Activated CD8-positive, alpha-beta memory T cell treated with anti-CD3 and anti-CD28 coated beads, Interleukin-2, amount 50 U/mL, for 24 hours (primary cell): ENCODE data around the gene SLC32A1.

Experiments
- DNase-seq: peaks from one replicate; pipeline ENCODE4 v3.0.0-alpha.2; 2020; ENCODE audit errors: extremely low read depth

SLC32A1 gene

DNA sequence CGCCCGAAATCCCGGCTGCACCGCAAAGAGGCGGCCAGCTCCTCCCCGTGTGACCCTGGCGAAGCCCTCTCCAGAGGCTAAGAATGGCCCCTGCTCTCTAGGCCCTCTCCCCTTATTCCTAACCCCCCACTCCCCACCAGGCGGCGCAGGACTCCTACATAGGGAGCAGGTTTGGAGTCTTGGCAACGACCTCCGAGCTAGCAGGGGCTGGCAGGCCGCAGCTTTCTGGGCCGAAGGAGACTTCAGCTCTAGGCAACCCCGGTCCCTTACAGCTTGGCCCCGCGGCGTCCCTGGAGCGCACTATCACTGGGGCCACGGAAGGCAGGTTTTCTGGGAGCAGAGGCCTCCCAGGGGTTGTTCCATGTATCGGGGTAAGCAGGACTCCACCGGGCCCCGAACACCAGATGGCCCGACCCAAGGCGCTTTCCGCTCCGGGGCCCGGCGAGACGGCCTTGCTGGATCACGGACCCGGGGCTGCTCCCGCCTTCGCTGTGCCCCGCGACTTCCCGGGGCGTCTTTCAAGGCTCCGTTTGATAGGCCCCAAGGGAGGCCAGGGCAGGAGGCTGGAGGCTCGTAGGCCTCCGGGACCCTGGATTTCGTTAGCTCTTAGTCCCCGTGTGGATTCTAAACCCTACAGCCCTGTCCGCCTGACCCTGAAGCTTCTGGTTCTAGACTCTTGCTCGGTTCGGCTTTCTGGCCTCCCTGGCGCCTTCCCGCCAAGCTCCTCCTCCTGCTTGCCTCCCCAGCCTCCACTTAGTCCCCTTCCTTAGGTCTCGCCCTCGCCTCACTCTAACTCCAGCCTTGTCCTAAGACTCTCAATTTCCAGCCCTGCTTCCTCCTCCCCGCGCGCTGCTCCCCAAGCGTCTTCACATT is 1.9 kb downstream of the SLC32A1 start:
- no peak for DNase-seq

DNA sequence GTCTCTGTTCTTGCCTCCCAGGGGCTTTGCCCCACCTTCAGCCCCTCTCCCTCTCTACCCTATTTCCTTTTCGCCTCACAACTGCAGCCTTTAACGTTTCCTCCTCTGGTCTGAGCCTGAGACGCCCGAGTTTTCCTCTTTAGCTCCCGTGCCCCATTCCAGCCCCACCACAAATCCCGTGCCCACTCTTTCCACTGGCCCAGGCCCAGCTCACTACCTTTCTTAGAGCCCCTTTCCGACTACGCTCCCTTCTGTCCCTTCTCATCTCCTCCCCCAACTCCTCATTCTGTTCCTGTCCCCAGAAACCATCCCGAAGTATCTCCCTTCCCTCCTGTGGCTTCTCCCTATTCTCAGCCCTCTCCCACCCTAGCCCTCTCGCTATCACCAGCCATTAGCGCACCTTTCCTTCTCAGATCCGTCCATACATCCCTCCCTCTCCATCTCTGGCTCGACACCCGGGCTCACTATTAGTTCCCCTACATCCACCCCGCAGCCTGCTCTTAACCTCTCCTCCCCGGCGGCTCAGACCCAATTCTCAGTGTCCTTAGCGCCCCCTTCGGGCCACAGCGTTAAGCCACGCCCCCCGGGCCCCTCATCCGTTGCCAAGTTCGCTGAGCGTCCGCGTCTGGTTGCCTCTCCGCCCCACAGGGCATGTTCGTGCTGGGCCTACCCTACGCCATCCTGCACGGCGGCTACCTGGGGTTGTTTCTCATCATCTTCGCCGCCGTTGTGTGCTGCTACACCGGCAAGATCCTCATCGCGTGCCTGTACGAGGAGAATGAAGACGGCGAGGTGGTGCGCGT is 2.7 kb downstream of the SLC32A1 start:
- DNase-seq, result peak; percentile 45

DNA sequence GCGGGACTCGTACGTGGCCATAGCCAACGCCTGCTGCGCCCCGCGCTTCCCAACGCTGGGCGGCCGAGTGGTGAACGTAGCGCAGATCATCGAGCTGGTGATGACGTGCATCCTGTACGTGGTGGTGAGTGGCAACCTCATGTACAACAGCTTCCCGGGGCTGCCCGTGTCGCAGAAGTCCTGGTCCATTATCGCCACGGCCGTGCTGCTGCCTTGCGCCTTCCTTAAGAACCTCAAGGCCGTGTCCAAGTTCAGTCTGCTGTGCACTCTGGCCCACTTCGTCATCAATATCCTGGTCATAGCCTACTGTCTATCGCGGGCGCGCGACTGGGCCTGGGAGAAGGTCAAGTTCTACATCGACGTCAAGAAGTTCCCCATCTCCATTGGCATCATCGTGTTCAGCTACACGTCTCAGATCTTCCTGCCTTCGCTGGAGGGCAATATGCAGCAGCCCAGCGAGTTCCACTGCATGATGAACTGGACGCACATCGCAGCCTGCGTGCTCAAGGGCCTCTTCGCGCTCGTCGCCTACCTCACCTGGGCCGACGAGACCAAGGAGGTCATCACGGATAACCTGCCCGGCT is 3.4 kb downstream of the SLC32A1 start:
- no peak for DNase-seq

DNA sequence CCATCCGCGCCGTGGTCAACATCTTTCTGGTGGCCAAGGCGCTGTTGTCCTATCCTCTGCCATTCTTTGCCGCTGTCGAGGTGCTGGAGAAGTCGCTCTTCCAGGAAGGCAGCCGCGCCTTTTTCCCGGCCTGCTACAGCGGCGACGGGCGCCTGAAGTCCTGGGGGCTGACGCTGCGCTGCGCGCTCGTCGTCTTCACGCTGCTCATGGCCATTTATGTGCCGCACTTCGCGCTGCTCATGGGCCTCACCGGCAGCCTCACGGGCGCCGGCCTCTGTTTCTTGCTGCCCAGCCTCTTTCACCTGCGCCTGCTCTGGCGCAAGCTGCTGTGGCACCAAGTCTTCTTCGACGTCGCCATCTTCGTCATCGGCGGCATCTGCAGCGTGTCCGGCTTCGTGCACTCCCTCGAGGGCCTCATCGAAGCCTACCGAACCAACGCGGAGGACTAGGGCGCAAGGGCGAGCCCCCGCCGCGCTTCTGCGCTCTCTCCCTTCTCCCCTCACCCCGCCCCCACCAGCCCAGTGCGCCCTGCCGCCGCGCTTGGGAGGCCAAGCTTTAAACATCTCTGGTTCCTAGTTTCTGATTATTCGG is 4.0 kb downstream of the SLC32A1 start:
- no peak for DNase-seq

DNA sequence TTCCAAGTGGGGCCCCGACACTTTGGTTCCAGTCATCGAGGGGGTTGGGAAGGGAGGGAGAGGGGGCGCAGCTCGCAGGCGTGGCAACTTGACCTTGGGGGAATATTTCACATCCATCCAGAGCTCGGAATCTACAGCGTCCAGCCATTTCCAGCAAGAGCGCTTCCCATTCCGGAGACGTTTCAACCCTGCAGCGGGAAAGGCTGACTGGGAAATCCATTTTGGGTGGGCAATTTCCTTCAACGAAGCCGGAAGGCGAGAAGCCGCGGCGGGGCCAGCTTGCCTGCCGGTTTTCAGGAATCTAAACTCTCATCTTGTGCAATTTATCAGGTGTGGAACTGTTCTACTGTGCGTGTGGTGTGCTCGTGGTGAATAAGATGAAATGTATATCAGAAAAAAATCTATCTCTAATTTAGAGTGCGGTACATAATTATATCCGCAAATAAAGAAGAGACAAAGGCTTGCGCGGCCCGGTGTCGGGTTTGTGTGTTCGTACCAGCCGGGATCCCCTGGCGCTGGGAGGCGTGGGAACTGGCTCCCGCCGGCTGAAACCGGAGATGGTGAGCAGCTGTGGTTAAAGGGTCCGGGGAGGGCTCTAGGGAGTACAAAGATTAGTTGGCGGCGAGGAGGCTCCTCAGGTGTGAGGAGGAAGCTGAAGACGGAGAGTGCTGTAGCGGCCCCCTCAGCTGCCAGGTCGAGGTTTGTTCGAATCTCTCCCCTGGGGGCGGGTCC is 4.8 kb downstream of the SLC32A1 start:
- no peak for DNase-seq

DNA sequence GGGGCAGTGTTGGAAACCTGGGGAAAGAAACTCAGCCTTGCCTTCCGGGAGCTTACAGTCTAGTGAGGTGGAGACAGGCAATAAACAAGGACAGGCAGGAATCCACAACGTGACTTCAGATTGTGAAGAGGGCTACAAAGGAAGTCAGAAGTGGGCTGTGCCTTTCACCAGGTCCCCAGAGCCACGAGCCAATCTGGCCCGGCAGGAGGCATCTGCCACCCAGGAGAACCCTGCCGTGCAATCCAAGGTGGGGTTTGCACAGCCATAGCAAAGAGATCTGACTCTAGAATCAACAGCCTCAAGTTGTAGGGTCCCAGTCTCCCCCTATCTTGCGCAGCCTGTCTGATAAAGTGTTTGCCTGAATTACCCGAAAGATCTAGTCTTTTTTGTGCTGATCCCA is 5.5 kb downstream of the SLC32A1 start:
- DNase-seq, result no peak

DNA sequence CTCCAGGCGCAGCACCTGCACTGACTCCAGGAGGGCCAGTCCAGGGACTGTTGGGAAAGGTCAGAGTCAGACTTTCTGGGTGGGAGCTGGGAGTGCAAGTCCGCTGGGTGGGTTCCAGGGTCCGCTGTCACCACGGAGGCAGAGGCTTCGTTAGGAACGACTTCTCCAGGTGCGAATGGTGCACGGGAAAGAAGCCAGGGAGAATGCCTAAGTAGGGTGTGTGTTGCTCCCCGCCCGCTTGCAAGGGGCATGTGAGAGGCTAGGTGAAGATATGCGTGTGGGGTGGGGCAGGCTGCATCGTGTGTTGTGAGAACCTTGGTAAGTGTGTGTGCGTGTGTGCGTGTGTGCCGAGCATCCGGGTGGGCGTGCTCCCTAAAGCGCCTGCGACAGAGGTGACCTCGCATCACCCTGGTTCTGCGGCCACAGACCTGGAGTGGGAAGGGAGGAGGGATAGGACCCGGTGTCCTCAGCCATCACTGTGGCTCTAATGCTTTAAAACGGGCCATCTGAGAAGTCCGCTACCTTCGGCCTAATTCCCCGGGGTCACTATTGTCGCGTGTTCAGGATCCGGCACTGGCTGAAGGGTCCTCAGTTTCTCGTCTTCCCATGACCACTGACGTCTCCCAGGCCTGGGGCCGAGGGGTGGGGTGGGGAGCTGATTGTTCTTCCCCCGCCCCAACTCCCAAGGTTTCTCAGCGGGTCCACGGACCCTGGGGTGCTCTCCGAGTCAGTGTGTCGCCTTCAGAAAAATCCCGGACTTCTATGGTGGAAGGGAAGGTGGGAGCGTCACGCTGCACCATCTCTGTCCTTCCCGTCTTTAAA is 6.1 kb downstream of the SLC32A1 start:
- DNase-seq, result no peak

DNA sequence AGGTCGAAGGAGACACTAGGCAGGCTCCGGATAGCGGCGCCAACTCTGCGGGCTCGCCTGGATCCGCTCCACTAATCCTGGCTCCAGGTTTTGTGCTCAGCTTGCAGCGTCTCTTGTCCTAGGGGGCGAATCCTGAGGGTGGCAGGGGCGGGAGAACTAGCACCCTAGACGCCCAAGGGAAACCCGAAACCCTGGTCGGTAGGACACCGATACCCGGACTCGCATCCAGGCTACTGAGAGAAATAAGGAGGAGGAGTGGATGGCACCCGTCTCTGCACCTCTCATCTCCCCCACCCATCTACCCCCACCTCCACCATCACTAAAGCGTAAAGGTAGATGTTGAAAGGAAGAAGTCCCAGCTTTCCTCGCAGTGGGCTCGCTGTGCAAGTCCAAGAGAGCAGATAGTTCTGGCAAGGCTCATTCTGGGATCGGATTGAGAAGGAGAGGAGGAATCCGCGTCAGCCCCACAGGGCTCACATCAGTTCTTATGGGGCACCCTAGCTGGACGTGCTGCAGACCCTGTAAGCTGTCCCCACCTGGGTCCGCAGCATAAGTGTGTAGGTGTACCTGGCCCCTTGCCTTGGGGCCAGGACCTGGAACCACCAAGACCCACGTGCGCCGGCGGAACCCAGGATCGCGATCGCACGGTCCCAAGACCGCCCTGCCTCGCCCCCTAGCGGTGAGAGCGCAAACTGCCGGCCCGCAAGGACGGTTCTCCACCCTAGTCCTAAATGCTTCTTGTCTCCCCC is 6.9 kb downstream of the SLC32A1 start:
- peak; percentile 42 for DNase-seq

DNA sequence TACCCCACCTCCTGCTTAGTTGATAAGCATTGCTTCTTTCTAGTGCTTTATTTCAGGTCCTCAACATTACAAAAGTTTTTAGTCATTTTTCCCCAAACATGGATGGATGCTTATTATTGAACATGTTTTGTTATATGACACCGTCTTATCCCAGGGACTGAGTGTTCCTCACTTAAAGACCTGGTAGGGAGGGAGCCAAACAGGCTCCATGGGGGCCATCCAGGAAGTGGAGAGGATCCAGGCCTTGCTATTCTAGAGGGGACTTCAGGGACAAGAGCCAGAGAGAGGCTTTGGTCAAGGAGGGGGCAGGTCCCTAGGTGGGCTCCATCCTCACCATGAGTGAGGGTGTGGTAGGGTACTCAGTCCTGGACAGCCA is 7.4 kb downstream of the SLC32A1 start:
- DNase-seq, result no peak

DNA sequence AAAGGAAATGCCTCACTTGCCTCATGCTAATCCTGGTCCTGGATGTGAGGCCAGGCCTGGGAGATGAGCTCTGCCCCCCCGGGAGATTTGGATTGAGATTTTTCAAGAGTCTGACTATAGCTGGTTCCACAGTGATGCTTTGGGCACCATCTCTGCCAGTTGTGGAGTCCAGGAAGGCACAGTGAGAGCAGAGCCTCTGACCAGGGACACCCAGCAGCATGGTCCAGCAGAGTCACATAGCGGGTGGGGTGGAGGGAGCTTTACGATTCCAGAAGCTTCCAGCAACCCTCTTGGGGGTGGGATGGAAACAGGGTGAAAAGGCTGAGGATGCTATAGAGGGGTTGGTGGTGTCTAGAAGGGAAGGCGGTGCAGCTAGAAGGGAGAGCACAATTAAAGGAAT is 8.7 kb downstream of the SLC32A1 start:
- DNase-seq, result no peak

DNA sequence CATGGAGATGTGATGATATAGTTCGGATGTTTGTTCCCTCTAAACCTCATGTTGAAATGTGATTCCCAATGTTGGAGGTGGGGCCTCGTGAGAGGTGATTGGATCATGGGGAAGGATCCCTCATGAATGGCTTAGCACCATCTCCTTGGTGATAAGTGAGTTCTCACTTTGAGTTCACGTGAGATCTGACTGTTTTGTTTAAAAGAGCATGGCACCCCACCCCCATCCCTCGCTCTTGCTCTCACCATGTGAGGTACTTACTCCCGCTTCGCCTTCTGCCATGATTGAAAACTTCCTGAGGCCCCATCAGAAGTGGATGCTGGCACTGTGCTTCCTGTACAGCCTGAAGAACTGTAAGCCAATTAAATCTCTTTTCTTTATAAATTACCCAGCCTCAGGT is 10.9 kb downstream of the SLC32A1 start:
- no peak for DNase-seq

DNA sequence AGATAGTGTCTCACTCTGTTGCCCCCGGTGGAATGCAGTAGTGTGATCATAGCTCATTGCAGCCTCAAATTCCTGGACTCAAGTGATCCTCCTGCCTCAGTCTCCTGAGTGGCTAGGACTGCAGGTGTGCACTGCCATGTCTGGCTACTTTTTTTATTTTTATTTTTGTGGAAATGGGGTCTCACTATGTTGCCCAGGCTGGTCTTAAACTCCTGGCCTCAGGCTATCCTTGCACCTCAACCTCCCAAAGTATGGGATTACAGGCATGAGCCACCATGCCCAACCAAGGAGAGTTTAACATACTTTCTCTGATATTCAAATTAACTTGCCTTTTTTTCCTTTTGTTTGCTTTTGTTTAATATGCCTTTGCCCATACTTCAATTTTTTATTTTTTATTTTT is 13.6 kb downstream of the SLC32A1 start:
- DNase-seq, result no peak

DNA sequence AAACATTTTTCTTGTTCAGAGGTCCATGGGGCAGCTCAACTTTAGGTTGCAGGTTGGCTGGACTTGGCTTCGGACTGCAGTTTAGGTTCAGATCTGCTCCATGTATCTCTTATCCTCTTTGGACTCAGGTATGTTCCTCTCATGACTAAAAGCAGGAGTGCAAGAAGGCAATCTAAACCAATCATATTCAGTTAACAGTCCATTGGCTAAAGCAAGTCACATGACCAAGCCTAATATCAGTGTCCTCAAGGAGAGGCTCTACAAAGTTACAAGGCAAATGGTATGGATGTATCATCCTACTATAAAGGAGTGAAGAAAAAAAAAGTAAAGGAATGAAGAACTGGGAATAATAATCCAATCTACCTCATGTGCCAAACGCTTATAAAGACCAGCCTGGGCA is 21.5 kb downstream of the SLC32A1 start:
- no peak for DNase-seq

DNA sequence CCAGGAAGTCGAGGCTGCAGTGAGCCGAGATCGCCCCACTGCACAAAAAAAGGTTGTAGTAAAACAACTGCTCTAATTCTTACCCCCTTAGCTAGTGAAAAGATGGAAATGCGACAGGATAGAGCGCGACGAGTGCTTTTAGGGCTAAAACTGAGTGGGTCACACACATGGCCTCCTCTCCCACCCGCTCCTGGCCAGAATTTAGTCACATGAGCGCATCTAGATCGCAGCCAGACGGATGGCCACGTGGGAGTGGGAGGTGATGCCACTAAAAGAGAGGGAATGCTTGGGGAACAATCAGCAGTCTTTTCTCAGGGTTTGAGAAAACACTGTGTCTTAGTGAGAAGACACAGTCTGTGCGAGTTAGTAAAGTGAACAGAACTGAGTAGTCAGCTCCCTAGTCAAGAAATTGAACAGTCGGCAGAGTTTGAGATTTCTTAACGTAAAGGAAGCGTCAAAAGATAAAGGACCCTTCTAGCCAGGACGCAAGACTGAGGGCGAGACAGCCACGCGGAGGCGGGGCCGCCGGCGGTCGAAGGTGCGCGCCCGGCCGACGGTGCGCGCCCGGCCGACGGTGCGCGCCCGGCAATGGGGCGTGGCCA is 23.3 kb downstream of the SLC32A1 start:
- no peak for DNase-seq

DNA sequence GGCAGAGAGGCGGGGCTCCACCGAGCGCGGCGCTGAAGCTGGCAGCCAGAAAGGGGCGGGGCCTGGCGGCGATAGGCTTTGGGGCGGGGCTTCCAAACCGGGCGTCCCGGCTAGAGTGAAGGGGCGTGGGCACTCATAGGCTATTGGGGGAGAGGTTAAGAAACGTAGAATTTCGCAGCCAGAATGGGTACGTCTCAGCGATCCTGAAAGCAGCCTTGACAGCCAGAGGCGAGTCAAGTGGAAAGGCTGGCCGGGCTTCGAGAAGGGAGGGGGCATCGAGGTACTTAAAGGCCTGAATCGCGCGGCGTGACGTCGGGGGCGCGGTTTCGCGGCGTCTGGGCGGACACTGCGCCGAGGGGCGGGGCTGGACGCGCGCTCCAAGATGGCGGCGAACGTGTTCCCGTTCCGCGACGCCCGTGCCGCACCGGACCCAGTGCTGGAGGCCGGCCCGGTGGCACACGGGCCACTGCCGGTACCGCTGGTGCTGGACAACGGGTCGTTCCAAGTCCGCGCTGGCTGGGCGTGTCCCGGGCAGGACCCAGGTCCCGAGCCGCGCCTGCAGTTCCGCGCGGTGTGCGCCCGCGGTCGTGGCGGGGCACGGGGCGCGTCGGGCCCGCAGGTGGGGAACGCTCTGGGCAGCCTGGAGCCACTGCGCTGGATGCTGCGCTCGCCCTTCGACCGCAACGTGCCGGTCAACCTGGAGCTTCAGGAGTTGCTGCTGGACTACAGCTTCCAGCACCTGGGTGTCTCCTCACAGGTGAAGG is 24.0 kb downstream of the SLC32A1 start, which contains the start of gene ACTR5:
ACTR5 (plus strand) TSS at position 364 of the 764 bp plus-strand sequence; CDS start at position 383, 19 bp downstream.
- DNase-seq, result peak; percentile 94

DNA sequence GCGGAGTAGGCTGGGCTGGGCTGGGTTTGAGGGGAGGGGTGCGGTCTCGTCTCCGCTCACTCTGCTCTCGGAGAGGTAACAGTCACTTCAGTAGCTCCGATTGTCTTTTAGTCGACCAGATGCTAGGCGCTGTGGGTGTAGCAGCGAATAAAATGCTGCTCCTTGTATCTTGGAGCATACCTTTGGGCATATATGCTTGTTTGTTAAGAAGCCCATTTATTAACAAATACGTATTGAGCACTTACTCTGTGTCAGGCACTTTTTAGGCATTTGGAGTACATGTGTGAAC is 24.5 kb downstream of the SLC32A1 start:
- DNase-seq, result no peak

DNA sequence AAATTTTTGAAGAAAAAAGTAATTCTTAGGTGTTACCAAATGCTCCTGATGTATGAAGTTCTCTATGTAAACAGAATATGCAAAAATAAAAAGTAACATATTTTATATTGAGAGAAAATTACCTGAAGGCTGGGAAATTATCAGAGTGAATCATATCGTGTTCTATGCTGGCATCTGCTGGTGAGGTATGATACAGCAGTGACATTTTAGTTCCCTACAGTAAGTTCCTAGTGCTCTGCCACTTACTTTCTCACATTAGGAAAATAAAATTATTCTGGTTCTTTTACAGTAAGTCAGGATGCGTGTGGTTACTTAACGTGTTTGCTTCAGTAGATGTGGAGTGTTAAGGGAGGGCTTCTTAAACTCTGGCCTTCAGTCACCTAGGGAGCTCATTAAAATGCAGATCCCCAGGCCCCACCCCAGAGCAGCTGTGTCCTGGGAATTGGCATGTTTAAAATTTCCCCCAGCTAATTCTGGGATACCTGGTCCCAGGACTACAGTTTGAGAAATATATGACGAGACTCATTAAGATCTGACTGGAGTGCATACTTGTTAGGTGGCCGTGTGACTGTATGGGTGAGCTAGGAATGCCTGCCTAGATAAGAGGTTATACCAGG is 27.2 kb downstream of the SLC32A1 start:
- no peak for DNase-seq

DNA sequence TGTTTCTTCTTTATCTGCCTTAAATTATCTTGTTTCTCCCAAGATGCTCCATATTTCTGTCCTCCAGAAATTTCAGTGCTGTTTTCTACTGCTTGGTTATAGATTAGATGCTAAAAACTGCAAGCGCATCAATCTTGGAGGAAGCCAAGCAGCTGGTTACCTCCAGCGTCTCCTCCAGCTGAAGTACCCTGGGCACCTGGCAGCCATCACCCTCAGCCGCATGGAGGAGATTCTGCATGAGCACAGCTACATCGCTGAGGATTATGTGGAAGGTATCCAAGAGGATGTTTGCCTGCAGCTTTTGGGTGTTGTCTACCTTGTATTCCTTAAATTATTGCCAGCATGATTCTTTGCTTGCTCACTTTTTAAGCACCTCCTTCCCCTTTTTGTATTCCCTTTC is 27.7 kb downstream of the SLC32A1 start:
- DNase-seq, result no peak

DNA sequence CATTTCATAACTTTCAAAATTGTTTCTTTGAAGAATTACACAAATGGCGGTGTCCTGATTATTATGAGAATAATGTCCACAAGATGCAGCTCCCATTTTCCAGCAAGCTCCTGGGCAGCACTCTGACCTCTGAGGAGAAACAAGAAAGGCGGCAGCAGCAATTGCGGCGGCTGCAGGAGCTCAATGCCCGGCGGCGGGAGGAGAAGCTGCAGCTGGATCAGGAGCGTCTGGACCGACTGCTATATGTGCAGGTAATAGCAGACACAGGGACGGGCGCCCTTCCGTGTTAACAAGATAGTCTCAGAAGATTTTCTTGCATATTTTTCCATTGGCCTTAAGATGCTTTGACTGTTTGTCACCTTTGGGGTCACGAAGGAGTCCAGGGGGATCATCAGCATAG is 30.6 kb downstream of the SLC32A1 start:
- no peak for DNase-seq
